ENCODE measurements around the gene SMYD3.

Gene SMYD3

DNA sequence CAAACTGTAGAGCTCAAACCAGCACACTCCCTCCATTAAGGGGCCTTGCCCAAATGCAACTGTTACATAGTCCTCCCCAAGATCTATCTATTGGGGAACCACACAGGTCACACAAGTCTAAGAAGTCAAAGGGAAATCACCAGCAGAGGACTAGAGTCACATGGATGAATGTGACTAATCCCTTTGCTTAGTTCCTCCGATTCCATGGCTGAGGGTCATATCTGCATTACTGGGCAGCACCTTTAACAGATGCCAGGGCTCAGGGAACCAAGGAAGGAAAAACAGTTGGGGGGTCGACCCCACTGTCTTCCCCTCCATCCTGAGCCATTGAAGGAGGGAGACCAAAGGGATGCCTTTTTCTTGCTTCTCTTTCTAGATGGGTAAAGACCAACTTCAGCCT lies 23.4 kb upstream of the SMYD3 start:
- CTCF ChIA-PET: interaction anchor here (0.6 kb wide), 2 partner anchors 38 to 184 kb away, joined by 3 read pairs; no protein-coding TSS in a partner anchor
- no peak for DNase-seq (ENCODE audit: extremely low spot score)
- no peak for TF ChIP-seq FOXK2 (IDR thresholded peaks at IDR 0.05)
- POLR2A ChIA-PET: no interaction called here

DNA sequence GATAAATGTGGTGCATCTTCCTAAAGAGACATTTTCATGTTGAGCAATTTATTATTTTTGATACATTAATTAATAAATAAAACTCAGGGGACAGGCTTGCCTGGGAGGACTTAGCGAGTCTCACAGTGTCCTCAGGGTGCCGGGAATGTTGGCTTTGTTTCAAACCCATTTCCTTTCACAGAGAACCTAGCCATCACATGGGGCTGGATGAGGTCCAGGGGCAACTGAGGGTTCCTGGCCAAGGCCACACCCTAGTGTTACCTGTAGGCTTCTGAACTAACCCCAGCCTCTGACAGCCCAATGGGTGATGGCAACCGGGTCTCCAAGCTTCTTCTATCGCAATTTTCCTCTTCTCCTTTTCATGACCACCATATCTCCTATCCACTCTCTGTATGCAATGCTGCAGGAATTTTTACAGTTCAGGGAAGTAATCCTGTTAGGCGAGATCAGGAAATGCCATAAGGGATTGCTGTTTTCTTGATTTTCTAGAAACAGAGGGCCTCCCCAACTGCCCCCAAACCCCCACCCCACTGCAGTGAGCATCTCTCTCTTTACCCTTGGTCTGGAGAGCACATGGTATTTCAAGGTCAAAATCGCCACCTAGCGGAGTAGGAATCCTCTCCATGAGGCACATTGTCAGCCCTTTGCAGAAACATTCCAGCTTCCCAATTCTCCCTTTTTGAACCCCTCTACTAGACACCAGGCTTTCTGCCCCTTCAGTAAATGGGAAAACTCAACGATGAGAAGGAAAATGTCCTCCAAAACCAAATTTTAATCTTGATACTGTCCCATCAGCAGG lies 22.1 kb upstream of the SMYD3 start:
- POLR2A ChIA-PET: no interaction called here
- TF ChIP-seq FOXK2 (IDR thresholded peaks at IDR 0.05): no peak
- no peak for TF ChIP-seq BHLHE40 (IDR thresholded peaks at IDR 0.05; ENCODE audit: borderline replicate concordance)
- no peak for TF ChIP-seq HDGF (IDR thresholded peaks at IDR 0.05; ENCODE audit: borderline replicate concordance)
- no peak for TF ChIP-seq FOXA1 (IDR thresholded peaks at IDR 0.05)
- TF ChIP-seq LEF1 (IDR thresholded peaks at IDR 0.05; ENCODE audit: borderline replicate concordance): no peak
- no peak for TF ChIP-seq SUZ12 (IDR thresholded peaks at IDR 0.05)
- no peak for TF ChIP-seq ZNF384 (IDR thresholded peaks at IDR 0.05)
- no peak for TF ChIP-seq TARDBP (IDR thresholded peaks at IDR 0.05)

DNA sequence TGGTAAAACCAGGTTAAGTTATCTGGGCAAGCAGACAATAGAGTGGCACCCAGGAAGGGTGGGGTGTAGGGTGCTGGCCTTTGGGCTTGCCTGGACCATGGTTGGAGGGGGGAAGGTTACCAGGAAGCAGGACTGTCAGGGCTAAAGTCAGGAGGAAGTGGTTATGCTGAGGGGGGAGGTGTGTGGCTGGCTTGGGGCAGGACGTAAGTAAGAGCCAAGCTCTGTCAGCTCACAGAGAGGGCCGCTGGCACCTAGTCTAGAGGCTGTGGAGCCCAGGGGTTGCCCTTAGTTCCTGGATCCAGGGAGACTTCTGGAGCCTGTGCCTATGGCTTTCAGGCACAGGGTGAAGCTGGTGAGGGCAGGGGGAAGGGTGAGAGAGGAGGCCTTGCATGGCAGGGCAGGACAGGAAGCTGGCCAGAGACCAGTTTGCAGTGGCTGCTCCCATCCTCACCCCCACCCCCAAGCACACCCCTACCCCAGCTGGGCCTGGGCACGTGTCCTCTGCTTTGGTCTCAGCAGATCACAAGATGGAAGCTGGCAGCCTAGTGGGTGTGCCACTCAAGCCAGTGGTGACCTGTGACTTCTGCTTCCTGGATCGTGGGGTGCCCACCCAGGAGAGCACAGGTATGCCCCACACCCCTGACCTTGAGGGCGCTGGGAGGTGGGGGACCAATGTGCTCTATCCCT lies 20.5 kb upstream of the SMYD3 start:
- POLR2A ChIA-PET: no interaction called here
- no peak for TF ChIP-seq SP1 (IDR thresholded peaks at IDR 0.05)
- no peak for DNase-seq (ENCODE audit: extremely low spot score)
- CTCF ChIA-PET: no interaction called here

More for the DNA sequence above, 22.1 kb upstream of the SMYD3 start:
- no peak for DNase-seq (ENCODE audit: extremely low spot score)
- CTCF ChIA-PET: no interaction called here

DNA sequence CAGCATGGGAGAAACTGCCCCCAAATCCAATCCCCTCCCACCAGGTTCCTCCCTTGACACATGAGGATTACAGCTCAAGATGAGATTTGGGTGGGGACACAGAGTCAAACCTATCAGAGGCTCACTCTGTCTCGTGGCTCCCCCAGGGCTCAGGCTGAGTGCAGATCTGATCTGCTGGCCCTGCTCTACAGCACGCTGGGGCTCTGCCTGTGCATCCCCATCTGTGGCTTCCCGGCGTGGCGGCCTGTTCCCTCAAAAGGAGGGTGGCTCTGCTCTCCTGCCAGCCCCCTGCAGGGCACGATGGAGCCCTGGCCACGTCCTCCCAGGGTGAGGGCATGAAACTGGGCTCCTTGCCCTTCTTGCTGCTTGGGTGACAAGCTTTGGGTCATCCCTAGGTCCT lies 19.8 kb upstream of the SMYD3 start:
- TF ChIP-seq, protein P1, sequence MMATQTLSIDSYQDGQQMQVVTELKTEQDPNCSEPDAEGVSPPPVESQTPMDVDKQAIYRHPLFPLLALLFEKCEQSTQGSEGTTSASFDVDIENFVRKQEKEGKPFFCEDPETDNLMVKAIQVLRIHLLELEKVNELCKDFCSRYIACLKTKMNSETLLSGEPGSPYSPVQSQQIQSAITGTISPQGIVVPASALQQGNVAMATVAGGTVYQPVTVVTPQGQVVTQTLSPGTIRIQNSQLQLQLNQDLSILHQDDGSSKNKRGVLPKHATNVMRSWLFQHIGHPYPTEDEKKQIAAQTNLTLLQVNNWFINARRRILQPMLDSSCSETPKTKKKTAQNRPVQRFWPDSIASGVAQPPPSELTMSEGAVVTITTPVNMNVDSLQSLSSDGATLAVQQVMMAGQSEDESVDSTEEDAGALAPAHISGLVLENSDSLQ (IDR thresholded peaks at IDR 0.05): no peak
- TF ChIP-seq BHLHE40 (IDR thresholded peaks at IDR 0.05; ENCODE audit: borderline replicate concordance): no peak
- TF ChIP-seq FOXA1 (IDR thresholded peaks at IDR 0.05): no peak
- TF ChIP-seq LEF1 (IDR thresholded peaks at IDR 0.05; ENCODE audit: borderline replicate concordance): no peak
- TF ChIP-seq HDGF (IDR thresholded peaks at IDR 0.05; ENCODE audit: borderline replicate concordance): no peak
- TF ChIP-seq NFRKB (IDR thresholded peaks at IDR 0.05): no peak
- no peak for TF ChIP-seq L3MBTL2 (conservative IDR thresholded peaks at IDR 0.05)
- TF ChIP-seq ZNF384 (IDR thresholded peaks at IDR 0.05): no peak
- TF ChIP-seq SUZ12 (IDR thresholded peaks at IDR 0.05): no peak
- DNase-seq (ENCODE audit: extremely low spot score): no peak
- ChIA-PET CTCF (no interaction called here), POLR2A (no interaction called here)

DNA sequence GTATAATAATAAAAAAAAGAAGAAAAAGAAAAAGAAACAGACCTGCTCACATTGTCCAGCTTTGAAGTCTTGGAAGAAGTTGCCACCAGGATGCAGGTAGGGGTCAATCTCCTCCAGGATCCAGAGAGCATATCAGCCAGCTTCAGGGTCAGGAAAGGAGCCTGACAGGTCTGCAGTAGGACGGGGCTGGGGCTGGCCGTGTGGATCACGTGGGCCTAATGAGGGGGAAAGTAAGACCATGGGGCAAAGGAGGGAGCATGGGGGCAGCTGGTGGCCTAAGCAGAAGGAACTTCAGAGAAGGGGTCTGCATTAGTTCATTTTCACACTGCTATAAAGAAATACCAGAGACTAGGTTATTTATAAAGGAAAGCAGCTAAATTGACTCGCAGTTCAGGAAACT lies 19.3 kb upstream of the SMYD3 start:
- CTCF ChIA-PET: no interaction called here
- DNase-seq (ENCODE audit: extremely low spot score): no peak
- POLR2A ChIA-PET: no interaction called here
- TF ChIP-seq ZNF384 (IDR thresholded peaks at IDR 0.05): no peak
- no peak for TF ChIP-seq BHLHE40 (IDR thresholded peaks at IDR 0.05; ENCODE audit: borderline replicate concordance)

DNA sequence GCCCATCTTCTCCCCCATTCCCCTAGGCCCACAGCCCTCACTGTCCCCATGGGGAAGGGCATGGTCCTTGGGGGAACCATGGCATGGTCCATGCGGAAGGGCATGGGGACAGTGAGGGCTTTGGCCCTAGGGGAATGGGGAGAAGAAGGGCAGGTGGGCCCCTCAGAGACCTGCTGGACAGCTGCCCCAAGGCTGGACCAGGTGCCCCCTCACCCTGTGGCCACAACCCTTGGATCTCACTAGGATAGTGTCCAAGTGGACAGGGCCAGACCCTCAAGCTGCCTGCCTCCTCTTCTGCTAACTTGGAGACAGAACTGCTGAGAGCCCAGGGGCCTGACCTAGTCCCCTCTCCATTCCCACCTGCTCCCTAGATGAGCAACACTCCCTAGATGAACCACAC lies 12.4 kb upstream of the SMYD3 start:
- ChIA-PET POLR2A (no interaction called here), CTCF (no interaction called here)
- TF ChIP-seq FOXK2 (IDR thresholded peaks at IDR 0.05) (no peak), BHLHE40 (IDR thresholded peaks at IDR 0.05; ENCODE audit: borderline replicate concordance) (no peak), LEF1 (IDR thresholded peaks at IDR 0.05; ENCODE audit: borderline replicate concordance) (no peak), ELF4 (IDR thresholded peaks at IDR 0.05) (no peak), L3MBTL2 (conservative IDR thresholded peaks at IDR 0.05) (no peak), FOXA1 (IDR thresholded peaks at IDR 0.05) (no peak), SUZ12 (IDR thresholded peaks at IDR 0.05) (no peak), ARNT (IDR thresholded peaks at IDR 0.05) (no peak), NFRKB (IDR thresholded peaks at IDR 0.05) (no peak), SP1 (IDR thresholded peaks at IDR 0.05) (no peak), TARDBP (IDR thresholded peaks at IDR 0.05) (no peak), CTBP1 (IDR thresholded peaks at IDR 0.05; ENCODE audit: borderline replicate concordance) (no peak), HDGF (IDR thresholded peaks at IDR 0.05; ENCODE audit: borderline replicate concordance) (no peak), ZNF384 (IDR thresholded peaks at IDR 0.05) (no peak), FOXM1 (IDR thresholded peaks at IDR 0.05; ENCODE audit: borderline replicate concordance) (no peak)
- TF ChIP-seq, protein P1 (IDR thresholded peaks at IDR 0.05): no peak
- DNase-seq (ENCODE audit: extremely low spot score): no peak

DNA sequence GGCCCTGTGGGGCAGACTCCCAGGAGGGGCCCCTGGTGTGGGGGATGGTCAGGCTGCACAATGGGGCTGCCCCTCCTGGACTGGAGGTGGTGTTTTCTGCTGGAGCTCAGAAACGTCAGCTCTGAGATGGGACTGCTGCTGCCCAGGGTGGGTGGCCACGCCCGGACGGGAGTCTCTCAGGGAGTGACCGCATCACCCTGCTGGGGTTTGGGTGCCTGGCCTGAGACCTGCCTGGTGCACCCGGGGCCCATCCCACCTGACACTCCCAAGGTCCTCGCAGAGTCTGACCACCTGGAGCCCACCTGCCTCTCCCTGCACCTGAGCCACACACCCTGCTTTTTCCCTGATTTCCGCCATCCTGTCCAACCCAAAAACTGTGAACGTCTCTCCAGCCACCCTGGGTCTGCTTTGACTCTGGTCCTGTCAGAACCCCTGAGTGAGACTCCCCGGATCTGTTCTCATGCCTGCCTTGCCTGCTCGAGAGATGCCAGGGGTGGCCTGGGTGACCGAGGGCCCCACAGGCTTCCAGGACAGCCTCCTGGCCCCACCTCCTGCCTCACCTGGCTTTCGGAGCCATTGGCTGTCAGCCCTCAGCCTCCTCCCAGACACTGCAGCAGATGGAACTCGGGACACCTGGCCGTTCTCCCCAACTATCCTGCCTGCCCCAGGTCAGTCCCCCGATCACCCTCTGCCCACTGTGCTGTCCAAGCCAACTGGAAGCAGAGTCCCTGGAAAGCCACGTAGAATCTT lies 11.6 kb upstream of the SMYD3 start:
- ChIA-PET CTCF (no interaction called here), POLR2A (no interaction called here)
- DNase-seq (ENCODE audit: extremely low spot score): no peak
- TF ChIP-seq LEF1 (IDR thresholded peaks at IDR 0.05; ENCODE audit: borderline replicate concordance): no peak
- no peak for TF ChIP-seq HDGF (IDR thresholded peaks at IDR 0.05; ENCODE audit: borderline replicate concordance)
- no peak for TF ChIP-seq FOXK2 (IDR thresholded peaks at IDR 0.05)
- TF ChIP-seq, protein P1 (IDR thresholded peaks at IDR 0.05): no peak

Measured in HEK293T (cell line).